Mesenchymal stem cell (in vitro differentiated cells and primary cell): ENCODE measurements around the gene FPR2.
"Not testable (repeated sequence)": the region's sequence is repeated elsewhere in the genome, so short reads cannot be mapped to it uniquely, and the experiment has no call there.

ENCODE experiments used
- DNase-seq: peaks from one replicate; pipeline ENCODE4 v3.0.0-alpha.2; 2013
- H2AFZ ChIP-seq: one replicate; pipeline ENCODE4 v1.6.1; 2013; ENCODE audit warnings: low read depth, mild to moderate bottlenecking, control low read depth, inconsistent platforms, low read length, moderate library complexity
- H2AK5ac ChIP-seq: 2 replicates; pipeline ENCODE4 v1.6.1; 2013; ENCODE audit warnings: low read length, moderate library complexity, mild to moderate bottlenecking, inconsistent platforms; ENCODE audit not compliant: severe bottlenecking
- H2BK120ac ChIP-seq: one replicate; pipeline ENCODE4 v1.6.1; 2013; ENCODE audit warnings: low read depth, mild to moderate bottlenecking, inconsistent platforms, low read length, moderate library complexity
- H2BK12ac ChIP-seq, 2 experiments: one replicate each; pipeline ENCODE4 v1.6.1; 2013; ENCODE audit warnings: inconsistent platforms in 2 of 2, low read length in 2 of 2, mild to moderate bottlenecking in 2 of 2, moderate library complexity in 2 of 2, control low read depth in 1 of 2
- H2BK15ac ChIP-seq: one replicate; pipeline ENCODE4 v1.6.1; 2013; ENCODE audit warnings: mild to moderate bottlenecking, low read depth, inconsistent platforms; ENCODE audit not compliant: poor library complexity, severe bottlenecking
- H2BK5ac ChIP-seq: 2 replicates; pipeline ENCODE4 v1.6.1; 2013; ENCODE audit warnings: low read depth, mild to moderate bottlenecking, low read length, control low read depth, inconsistent platforms; ENCODE audit not compliant: poor library complexity, severe bottlenecking
- H3K14ac ChIP-seq, 2 experiments: one replicate each; pipeline ENCODE4 v1.6.1; 2013; ENCODE audit warnings: inconsistent platforms in 2 of 2, low read length in 2 of 2, control low read depth in 1 of 2, mild to moderate bottlenecking in 1 of 2, moderate library complexity in 1 of 2
- H3K18ac ChIP-seq, 2 experiments: one replicate each; pipeline ENCODE4 v1.6.1; 2013; ENCODE audit warnings: inconsistent platforms in 2 of 2, low read length in 2 of 2, control low read depth in 1 of 2, low read depth in 1 of 2, mild to moderate bottlenecking in 1 of 2
- H3K23ac ChIP-seq, 2 experiments: one replicate each; pipeline ENCODE4 v1.6.1; 2013; ENCODE audit warnings: inconsistent platforms in 2 of 2, low read length in 2 of 2, mild to moderate bottlenecking in 2 of 2, moderate library complexity in 2 of 2, control low read depth in 1 of 2
- H3K27ac ChIP-seq: 2 replicates; pipeline ENCODE4 v1.5.1; 2013; ENCODE audit warnings: mild to moderate bottlenecking, moderate library complexity, low read length, control low read depth, inconsistent platforms; ENCODE audit not compliant: poor library complexity, severe bottlenecking
- H3K27me3 ChIP-seq, 2 experiments: 2 replicates each; pipeline versions ENCODE4 v1.6.1 to v1.7.0; 2013; ENCODE audit warnings: low read length in 2 of 2, mild to moderate bottlenecking in 2 of 2, moderate library complexity in 2 of 2, control low read depth in 1 of 2, inconsistent platforms in 1 of 2; ENCODE audit not compliant: control insufficient read depth in 1 of 2, insufficient read depth in 1 of 2
- H3K36me3 ChIP-seq, 2 experiments: 2 replicates each; pipeline versions ENCODE4 v1.6.1 to v1.7.0; 2013; ENCODE audit warnings: low read length in 2 of 2, control low read depth in 1 of 2, inconsistent platforms in 1 of 2, low read depth in 1 of 2, mild to moderate bottlenecking in 1 of 2; ENCODE audit not compliant: insufficient read depth in 2 of 2, control insufficient read depth in 1 of 2
- H3K4ac ChIP-seq, 2 experiments: one replicate each; pipeline ENCODE4 v1.6.1; 2013; ENCODE audit warnings: inconsistent platforms in 2 of 2, low read length in 2 of 2, mild to moderate bottlenecking in 2 of 2, moderate library complexity in 2 of 2, control low read depth in 1 of 2, low read depth in 1 of 2
- H3K4me1 ChIP-seq: 2 replicates; pipeline ENCODE4 v1.6.1; 2013; ENCODE audit warnings: low read depth, low read length, control low read depth; ENCODE audit not compliant: control insufficient read depth, insufficient read depth
- H3K4me2 ChIP-seq: 2 replicates; pipeline ENCODE4 v1.6.1; 2013; ENCODE audit warnings: low read length, mild to moderate bottlenecking, inconsistent platforms; ENCODE audit not compliant: poor library complexity, severe bottlenecking
- H3K4me3 ChIP-seq, 2 experiments: 2 replicates each; pipeline versions ENCODE4 v1.5.1 to v1.7.0; 2013; ENCODE audit warnings: low read length in 2 of 2, mild to moderate bottlenecking in 2 of 2, control low read depth in 1 of 2, low read depth in 1 of 2; ENCODE audit not compliant: insufficient read depth in 1 of 2
- H3K79me1 ChIP-seq: replicated peaks from 2 replicates; pipeline ENCODE4 v1.6.1; 2013; ENCODE audit warnings: mild to moderate bottlenecking, control low read depth, low read length, inconsistent platforms; ENCODE audit not compliant: poor library complexity, severe bottlenecking
- H3K9ac ChIP-seq: 2 replicates; pipeline ENCODE4 v1.7.0; 2013; ENCODE audit warnings: mild to moderate bottlenecking, low read length, moderate library complexity
- H3K9me3 ChIP-seq: 2 replicates; pipeline ENCODE4 v1.7.0; 2013; ENCODE audit warnings: mild to moderate bottlenecking, low read length; ENCODE audit not compliant: control insufficient read depth
- H4K8ac ChIP-seq: one replicate; pipeline ENCODE4 v1.6.1; 2013; ENCODE audit warnings: inconsistent platforms, mild to moderate bottlenecking, low read length, moderate library complexity
- H4K91ac ChIP-seq: one replicate; pipeline ENCODE4 v1.6.1; 2013; ENCODE audit warnings: mild to moderate bottlenecking, low read length, inconsistent platforms
- WGBS: methylation state at CpG from one replicate; pipeline ENCODE4 v1.1.7; 2013; ENCODE audit warnings: mixed read lengths; 5-methylcytosine and 5-hydroxymethylcytosine counted together

FPR2 gene

GRCh38 chr19:51735759-51736449 is 25.1 kb upstream of the FPR2 start:
- no peak overlapping the region for H2BK5ac ChIP-seq
- H3K9me3 ChIP-seq: no peaks in the 10 kb centered on the region
- H2AK5ac ChIP-seq: no peak overlapping the region

GRCh38 chr19:51737389-51737788 is 23.6 kb upstream of the FPR2 start:
- WGBS: 67% methylated on average over 1 of the region's 3 CpGs
- H3K9me3 ChIP-seq: no peaks in the 10 kb centered on the region
- no peak overlapping the region for H2BK5ac ChIP-seq
- H3K18ac ChIP-seq: no peak overlapping the region
- H3K4me3 ChIP-seq: no peak overlapping the region
- H3K9ac ChIP-seq: no peak overlapping the region
- DNase-seq: no peak
- no peak overlapping the region for H2AFZ ChIP-seq
- no peaks in the 10 kb centered on the region for H3K36me3 ChIP-seq
- no peak overlapping the region for H3K4ac ChIP-seq
- H3K79me1 ChIP-seq: no peaks in the 10 kb centered on the region
- no peak overlapping the region for H2BK120ac ChIP-seq
- no peak overlapping the region for H3K23ac ChIP-seq
- H4K91ac ChIP-seq: no peak overlapping the region
- no peak overlapping the region for H4K8ac ChIP-seq
- no peak overlapping the region for H3K27ac ChIP-seq
- H3K4me2 ChIP-seq: no peak overlapping the region
- no peak overlapping the region for H2BK12ac ChIP-seq
- H2BK15ac ChIP-seq: no peak overlapping the region
- no peaks in the 10 kb centered on the region for H3K27me3 ChIP-seq
- no peak overlapping the region for H2AK5ac ChIP-seq
- no peaks in the 10 kb centered on the region for H3K4me1 ChIP-seq
- no peak overlapping the region for H3K14ac ChIP-seq

More at GRCh38 chr19:51735759-51736449, 25.1 kb upstream of the FPR2 start:
- Histone ChIP-seq H2AFZ (no peak overlapping the region), H4K91ac (no peak overlapping the region), H2BK12ac (no peak overlapping the region), H2BK15ac (no peak overlapping the region), H3K18ac (no peak overlapping the region), H3K27ac (no peak overlapping the region), H3K4me2 (no peak overlapping the region), H3K4me1 (no peaks in the 10 kb centered on the region), H3K23ac (no peak overlapping the region), H3K27me3 (no peaks in the 10 kb centered on the region), H3K9ac (no peak overlapping the region), H3K36me3 (no peaks in the 10 kb centered on the region), H2BK120ac (no peak overlapping the region), H3K79me1 (no peaks in the 10 kb centered on the region), H4K8ac (no peak overlapping the region), H3K4me3 (peak overlapping the region in 1 of 2 experiments; percentile 9), H3K14ac (no peak overlapping the region), H3K4ac (no peak overlapping the region)
- 81% methylated on average over 10 of the region's 10 CpGs for WGBS
- DNase-seq: no peak

GRCh38 chr19:51737924-51738323 is 23.1 kb upstream of the FPR2 start:
- no peaks in the 10 kb centered on the region for H3K27me3 ChIP-seq
- DNase-seq: no peak
- no peak overlapping the region for H3K4ac ChIP-seq
- H3K14ac ChIP-seq: no peak overlapping the region
- H2BK15ac ChIP-seq: no peak overlapping the region
- H2BK12ac ChIP-seq: no peak overlapping the region
- no peak overlapping the region for H4K8ac ChIP-seq
- peak overlapping the region; percentile 55 for H3K9ac ChIP-seq
- H4K91ac ChIP-seq: no peak overlapping the region
- H3K4me2 ChIP-seq: no peak overlapping the region
- H2AFZ ChIP-seq: no peak overlapping the region
- 80% methylated on average over 2 of the region's 2 CpGs for WGBS
- H3K4me3 ChIP-seq: no peak overlapping the region
- no peaks in the 10 kb centered on the region for H3K79me1 ChIP-seq
- H3K23ac ChIP-seq: no peak overlapping the region
- no peak overlapping the region for H3K18ac ChIP-seq
- H2BK120ac ChIP-seq: no peak overlapping the region
- H2BK5ac ChIP-seq: no peak overlapping the region
- H3K9me3 ChIP-seq: no peaks in the 10 kb centered on the region
- H2AK5ac ChIP-seq: no peak overlapping the region
- H3K36me3 ChIP-seq: no peaks in the 10 kb centered on the region
- no peaks in the 10 kb centered on the region for H3K4me1 ChIP-seq
- H3K27ac ChIP-seq: no peak overlapping the region

- not testable (repeated sequence) for H3K4ac ChIP-seq, H2BK120ac ChIP-seq, H3K4me2 ChIP-seq, H3K4me1 ChIP-seq, H3K79me1 ChIP-seq, H2BK12ac ChIP-seq, H2BK5ac ChIP-seq, H3K9me3 ChIP-seq, H3K9ac ChIP-seq, H2BK15ac ChIP-seq, DNase-seq, H3K18ac ChIP-seq, H2AFZ ChIP-seq, H3K14ac ChIP-seq, H3K27me3 ChIP-seq, H2AK5ac ChIP-seq, H3K36me3 ChIP-seq, H3K27ac ChIP-seq, H3K4me3 ChIP-seq, H3K23ac ChIP-seq, H4K91ac ChIP-seq, H4K8ac ChIP-seq
- WGBS: 87% methylated on average over 10 of the region's 10 CpGs
These were observed 22.5 kb upstream of the FPR2 start for GRCh38 chr19:51738523-51738922.
